ENCODE measurements around the gene MED15.

DNA sequence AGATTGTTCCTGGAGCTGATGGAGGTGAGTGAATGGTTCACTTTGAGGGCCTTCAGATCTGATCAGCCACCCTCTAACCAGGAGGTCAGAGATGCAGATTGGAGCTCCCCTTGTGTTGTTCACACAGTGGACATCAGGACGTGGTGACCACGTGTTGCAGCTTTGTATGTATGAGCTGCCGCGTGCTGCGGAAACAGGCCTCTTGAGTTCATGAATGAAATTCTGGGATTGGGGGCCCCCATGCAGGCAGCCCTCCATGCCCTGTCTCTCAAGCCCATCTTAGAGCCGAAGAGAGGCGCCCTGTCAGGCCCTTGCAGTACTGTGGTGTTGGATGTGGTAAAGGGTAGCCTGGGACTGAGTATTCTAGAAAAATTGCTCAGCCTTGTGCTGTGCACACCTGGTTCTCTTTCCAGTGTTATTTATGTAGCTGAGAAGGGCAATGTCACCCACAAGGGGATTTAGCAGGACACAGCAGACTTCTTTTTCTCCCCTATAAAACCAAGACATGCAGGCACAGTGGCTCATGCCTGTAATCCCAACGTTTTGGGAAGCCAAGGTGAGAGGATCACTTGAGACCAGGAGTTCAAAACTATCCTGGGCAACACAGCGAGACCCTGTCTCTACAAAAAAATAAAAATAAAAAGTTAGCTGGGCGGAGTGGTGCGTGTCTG lies 64.9 kb downstream of the MED15 start:
- TF ChIP-seq, protein P1, sequence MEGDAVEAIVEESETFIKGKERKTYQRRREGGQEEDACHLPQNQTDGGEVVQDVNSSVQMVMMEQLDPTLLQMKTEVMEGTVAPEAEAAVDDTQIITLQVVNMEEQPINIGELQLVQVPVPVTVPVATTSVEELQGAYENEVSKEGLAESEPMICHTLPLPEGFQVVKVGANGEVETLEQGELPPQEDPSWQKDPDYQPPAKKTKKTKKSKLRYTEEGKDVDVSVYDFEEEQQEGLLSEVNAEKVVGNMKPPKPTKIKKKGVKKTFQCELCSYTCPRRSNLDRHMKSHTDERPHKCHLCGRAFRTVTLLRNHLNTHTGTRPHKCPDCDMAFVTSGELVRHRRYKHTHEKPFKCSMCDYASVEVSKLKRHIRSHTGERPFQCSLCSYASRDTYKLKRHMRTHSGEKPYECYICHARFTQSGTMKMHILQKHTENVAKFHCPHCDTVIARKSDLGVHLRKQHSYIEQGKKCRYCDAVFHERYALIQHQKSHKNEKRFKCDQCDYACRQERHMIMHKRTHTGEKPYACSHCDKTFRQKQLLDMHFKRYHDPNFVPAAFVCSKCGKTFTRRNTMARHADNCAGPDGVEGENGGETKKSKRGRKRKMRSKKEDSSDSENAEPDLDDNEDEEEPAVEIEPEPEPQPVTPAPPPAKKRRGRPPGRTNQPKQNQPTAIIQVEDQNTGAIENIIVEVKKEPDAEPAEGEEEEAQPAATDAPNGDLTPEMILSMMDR (IDR thresholded peaks at IDR 0.05; ENCODE audit: low read depth, low read length, poor library complexity, severe bottlenecking), result no peak
- TF ChIP-seq EZH2phosphoT487 (IDR thresholded peaks at IDR 0.05; ENCODE audit: borderline replicate concordance, low read length), result no peak
